Testis (tissue), 2 donors: ENCODE measurements around the gene PNKP.

Experiments
- CTCF ChIP-seq, 3 experiments: fragments of 450-650 bp in 2 of 3; fragments of 200-600 bp in 1 of 3; sonication (generic) in 1 of 3; IDR thresholded peaks; one replicate each; pipeline ENCODE4 v1.5.1; 2016 to 2019; ENCODE audit warnings: antibody characterized with exemption in 3 of 3, mild to moderate bottlenecking in 2 of 3, moderate library complexity in 1 of 3
- POLR2A ChIP-seq: fragments of 450-650 bp; IDR thresholded peaks from one replicate; pipeline ENCODE4 v1.6.1; 2017; ENCODE audit warnings: antibody characterized with exemption, mild to moderate bottlenecking, moderate library complexity

DNA sequence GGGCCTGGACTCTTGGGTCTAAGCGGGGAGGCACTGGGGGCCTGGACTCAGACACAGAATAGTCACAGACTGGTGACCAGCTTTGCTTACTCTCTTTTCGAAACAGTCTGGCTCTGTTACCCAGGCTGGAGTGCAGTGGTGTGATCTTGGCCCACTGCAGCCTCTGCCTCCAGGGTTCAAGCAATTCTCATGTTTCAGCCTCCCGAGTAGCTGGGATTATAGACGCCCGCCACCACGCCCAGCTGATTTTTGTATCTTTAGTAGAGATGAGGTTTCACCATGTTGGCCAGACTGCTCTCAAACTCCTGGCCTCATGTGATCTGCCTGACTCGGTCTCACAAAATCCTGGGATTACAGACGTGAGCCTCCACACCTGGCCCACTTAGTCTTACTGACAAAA lies 38.2 kb downstream of the PNKP start:
- TF ChIP-seq POLR2A (no peak), CTCF (IDR thresholded peaks at IDR 0.05) (no peak)
